Activated naive CD8-positive, alpha-beta T cell treated with anti-CD3 and anti-CD28 coated beads, Interleukin-2, amount 50 U/mL, for 16 hours (primary cell): ENCODE data around the gene MPND.
"Not testable (repeated sequence)": the region's sequence is repeated elsewhere in the genome, so short reads cannot be mapped to it uniquely, and the experiment has no call there.

ENCODE experiments used
- DNase-seq: peaks from one replicate; pipeline ENCODE4 v3.0.0-alpha.2; 2020; ENCODE audit warnings: low read depth, low spot score

MPND gene

DNA sequence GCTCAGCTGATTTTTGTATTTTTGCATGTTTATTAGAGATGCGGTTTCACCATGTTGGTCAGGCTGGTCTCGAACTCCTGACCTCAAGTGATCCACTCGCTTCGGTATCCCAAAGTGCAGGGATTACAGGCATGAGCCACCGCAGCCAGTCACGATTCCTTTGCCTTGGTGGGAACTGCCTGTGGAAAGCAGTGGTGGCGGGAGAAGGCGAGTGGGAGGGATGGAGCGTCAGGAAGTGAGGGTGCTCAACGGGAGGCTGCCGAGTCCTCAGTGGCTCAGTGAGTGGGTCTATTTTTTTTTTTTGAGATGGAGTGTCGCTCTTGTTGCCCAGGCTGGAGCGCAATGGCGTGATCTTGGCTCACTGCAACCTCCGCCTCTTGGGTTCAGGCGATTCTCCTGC lies 5.9 kb downstream of the MPND start:
- not testable (repeated sequence) for DNase-seq

GRCh38 chr19:4350111-4350510 lies 6.7 kb downstream of the MPND start:
- no peak for DNase-seq

DNA sequence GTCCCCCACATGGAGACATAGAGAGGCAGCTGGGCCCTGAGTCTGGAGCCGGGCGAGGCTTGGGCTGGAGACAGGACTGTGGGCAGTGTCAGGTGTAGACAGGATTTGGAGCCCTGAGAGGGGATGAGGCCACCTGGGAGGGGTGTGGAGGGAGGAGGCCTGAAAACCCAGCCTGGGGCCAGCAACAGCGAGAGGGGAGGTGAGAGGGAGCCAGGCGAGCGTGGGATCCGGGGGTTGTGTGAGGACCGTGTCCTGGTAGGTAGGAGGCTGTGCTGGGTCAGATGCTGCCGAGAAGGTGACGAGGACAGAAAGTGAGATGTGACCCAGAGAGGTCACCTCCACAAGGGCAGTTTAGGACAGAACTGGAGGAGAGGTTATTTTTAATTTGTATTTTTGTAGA lies 7.4 kb downstream of the MPND start:
- DNase-seq = no peak

DNA sequence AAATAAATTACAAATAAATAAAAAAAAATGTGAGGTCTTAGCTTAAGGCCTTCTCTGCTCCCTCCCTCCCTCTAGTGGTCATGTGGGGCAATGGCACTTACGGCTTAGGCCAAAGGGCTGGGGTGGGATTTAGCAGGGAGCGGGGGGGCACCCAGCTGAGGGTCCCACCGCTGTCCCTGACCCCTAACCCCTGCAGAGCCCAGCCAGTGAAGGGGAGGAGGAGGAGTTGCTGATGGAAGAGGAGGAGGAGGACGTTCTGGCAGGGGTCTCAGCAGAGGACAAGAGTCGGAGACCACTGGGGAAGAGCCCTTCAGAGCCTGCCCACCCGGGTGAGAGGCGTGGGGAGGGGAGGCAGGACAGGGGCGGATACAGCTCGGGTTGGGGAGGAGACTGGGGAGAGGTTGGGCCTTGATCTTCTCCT lies 9.3 kb downstream of the MPND start:
- no peak for DNase-seq

DNA sequence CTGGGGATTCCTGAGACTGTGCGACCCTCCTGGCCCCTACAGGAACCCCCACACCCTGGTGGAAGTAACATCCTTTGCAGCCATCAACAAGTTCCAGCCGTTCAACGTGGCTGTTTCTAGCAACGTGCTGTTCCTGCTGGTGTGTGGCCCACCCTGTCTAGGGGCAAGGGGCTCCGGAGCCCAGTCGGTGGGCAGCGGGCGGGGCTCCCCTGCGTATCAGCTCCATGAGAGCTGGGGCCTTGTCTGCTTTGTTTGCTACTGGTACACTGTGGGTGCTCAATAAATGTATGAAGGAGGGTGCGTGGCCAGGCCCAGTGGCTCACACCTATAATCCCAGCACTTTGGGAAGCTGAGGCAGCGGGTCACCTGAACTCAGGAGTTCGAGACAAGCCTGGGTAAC lies 10.9 kb downstream of the MPND start:
- DNase-seq = no peak

GRCh38 chr19:4354897-4355296 lies 11.5 kb downstream of the MPND start:
- no peak for DNase-seq

DNA sequence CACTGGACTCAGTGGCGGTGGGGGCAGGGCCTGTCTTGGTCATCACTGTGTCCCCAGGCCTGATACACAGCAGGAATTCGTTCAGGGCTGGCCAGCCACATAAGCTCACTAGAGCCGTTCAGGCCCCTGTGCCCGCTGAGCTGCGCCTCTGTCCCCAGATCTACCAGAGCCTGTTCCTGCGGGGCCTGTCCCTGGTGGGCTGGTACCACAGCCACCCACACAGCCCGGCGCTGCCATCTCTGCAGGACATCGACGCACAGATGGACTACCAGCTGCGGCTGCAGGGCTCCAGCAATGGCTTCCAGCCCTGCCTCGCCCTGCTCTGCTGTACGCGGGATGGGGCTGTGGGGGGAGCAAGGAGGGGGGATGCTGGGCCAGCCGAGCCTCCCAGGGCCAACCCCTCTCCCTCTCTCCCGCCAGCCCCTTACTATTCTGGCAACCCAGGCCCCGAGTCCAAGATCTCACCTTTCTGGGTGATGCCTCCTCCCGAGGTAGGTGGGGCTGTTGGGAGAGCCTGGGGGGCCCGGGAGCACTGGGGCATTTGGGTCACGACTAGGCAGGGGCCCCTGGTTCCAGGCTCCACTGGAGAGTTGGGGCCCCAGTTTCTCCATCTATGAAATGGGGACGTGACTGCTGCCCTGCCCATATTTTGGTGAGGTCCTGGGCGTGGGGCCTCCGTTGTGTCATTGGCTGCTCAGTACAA lies 13.9 kb downstream of the MPND start:
- DNase-seq = no peak

- DNase-seq = no peak
Measured at GRCh38 chr19:4357921-4358326, 14.6 kb downstream of the MPND start.

GRCh38 chr19:4358709-4359626 lies 15.6 kb downstream of the MPND start:
- DNase-seq = no peak

- no peak for DNase-seq
Measured at GRCh38 chr19:4359627-4360000, 16.3 kb downstream of the MPND start.

DNA sequence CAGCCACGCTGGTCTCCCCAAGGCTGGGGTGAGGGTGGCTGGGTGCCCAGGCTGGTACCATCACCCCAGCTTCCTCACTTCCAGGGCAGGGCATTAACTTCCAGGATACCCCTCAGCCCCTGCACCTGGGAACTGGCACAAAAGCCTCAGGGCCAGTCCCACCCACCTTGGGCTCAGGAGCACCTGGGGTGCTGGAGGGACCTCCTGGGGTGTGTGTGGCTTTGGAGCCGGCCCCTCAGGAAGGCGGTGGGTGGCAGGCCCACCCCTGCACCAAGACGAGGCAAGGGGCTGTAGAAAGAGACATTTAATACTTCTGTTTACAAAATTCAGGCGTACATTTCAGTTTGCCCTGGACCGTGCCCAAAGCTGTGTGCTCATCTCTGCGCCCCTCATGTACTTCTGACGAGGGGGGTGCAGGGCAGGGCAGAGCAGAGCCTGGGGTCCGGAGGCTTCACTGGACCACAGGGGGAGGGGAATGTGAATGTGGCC lies 16.8 kb downstream of the MPND start:
- DNase-seq = no peak

GRCh38 chr19:4360641-4361151 lies 17.3 kb downstream of the MPND start:
- no peak for DNase-seq

DNA sequence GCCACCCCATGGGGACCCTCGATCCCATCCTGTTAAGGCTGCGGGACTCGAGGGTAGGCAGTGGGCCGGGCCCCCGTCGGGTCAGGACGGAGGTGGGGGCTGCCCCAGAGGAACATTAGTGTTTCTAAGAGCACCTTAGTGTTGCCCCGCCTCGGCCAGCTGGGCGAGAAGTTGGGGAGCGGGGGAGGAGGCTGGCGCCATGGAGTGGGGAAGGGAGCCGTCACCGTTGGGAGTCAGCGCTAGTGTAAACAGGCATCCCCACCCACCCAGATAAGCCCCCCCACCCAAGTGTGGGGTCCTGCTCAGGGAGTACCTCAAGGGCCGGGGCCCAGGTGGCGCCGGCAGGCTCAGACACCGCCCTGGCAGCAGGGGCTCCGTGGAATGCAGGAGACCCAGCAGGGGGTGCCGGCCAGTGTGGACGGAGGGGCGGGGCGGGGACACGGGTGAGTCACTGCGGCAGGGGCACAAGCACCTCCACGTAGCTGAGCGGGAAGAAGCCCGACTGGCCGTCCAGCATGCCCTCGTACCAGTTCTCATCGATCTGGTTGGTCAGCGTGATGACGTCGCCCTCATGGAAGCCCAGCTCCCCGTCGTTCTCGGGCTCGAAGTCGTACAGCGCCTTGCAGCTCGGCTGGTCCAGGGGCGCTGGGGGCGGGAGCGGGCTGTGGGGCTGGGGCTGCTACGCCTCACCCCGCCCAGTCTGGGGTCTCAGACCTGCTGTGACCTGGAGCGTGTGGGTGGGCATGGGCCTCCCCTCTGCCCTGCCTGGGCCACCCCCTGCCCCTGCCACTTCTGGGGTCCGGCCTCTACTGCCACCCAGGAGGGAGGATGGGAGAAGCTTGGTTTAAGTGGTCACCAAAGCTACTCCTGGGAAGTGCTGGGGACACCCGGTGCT lies 18.0 kb downstream of the MPND start:
- DNase-seq = no peak

DNA sequence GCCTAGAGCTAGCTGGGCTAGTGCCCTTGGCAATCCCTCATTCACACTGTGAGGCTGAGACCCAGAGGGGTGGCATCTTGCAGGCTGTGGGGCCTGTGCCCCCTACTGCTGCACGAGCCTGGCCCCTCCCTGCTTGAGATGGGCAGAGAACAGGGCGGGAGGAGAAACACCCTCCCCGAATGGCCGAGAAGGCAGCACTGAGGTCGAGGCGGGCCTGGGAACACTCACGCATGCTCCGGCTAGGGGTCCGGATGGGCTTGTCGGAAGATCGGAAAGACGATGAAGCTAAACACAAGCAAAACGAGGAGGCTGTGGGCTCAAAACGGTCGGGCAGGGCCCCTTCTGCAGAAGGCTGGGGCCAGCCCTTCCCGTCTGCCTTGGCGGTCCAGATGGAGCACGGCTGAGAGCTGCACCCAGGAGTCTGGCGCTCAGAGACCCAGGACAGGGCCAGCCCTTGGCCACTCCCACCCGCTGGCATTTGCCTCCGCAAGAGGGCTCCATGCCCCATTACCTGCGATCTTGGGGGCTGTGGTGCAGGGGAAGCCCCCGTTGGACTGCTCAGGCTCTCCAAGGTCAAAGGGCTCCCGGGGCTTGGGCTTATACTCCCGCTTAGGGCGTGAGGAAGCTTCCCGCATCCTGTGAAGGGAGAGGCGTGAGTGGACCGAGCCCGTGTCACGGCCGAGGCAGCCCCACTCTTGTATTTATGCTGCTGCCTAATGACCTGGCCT lies 18.9 kb downstream of the MPND start:
- DNase-seq = no peak

DNA sequence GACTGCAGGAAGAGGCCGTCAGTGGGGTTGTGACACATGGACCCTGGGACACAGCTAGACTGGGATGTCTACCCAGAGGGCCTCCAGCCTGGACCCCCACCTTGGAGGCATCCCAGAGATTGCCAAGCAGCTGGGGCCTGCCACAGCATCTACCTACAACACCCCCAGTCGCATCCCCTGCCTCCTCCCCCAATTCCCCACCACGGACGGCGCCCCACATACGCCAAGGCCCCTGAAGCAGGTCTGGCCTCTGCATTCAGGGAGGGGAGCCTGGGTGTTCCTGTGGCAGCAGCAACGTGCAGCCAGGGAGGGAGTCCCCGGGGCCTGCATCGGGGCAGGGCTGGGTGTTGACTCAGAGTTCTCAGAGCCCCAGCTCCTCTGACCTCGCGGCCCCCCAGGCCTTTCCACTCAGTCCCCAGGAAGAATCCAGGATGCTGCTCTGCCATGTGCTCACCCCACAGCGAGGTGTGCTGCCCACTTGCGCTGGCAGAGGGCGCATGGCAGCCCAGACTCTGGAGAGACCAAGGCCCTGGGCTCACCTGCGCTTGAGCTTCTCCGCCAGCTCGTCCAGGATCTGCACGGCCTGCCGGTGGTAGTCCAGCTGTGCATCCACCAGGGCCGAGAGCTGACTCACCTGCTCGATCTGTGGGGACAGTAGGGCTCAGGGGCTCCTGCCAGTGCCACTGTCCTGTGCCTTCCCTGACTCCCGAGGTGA lies 19.6 kb downstream of the MPND start:
- no peak for DNase-seq

DNA sequence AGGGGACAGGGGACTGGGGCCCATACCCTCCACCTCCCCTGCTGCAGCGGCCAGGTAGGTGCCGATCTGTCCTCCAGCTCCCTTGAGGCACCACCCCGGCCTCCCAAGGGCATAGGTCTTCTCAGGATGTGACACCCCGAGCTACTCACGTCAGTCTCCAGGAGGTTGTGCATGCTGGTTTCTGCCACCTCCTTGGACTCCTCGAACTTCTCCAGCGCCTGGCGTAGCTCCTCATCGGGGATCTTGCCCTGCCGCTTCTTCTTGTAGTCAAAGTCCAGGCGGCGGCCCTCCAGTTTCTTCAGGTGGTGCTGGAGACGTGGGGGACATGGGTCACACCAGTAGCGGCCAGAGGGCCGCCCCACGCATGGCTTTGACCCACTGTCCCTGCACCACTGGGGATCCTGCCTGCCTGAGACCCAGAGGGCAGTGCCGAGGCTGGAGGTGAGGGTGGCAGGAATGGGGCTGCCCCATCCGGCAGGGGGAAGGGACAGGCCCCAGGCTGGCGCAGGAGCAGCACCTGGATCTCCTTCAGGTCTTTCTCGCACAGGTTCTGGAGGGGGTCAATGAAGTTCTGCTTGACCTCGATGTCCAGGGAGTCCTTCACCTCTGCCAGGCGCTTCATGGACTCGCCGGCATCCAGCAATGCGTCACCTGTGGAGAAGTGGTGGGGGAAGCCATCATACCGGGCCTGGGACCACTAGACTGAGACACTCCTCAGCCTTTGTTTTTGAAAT lies 20.4 kb downstream of the MPND start:
- no peak for DNase-seq

DNA sequence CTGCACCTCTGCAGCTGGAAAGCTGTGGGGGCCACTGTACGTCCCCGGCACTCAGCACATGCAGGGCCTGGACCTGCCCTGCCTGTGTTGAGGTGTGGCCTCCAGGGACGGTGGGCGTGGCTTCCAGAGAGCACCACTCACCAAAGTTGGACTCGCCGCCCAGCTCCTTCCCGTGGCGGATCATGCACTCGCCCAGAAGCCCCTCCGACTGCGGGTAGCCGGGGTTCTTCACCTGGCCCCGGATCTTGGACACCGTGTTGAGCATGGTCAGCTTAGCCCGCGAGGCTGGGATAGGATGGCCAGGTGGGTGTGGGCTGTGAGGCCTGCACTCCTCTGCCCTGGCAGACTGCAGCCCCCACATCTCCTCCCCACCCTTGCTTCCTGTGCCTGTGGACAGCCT lies 22.0 kb downstream of the MPND start:
- no peak for DNase-seq

GRCh38 chr19:4365791-4366665 lies 22.7 kb downstream of the MPND start:
- no peak for DNase-seq
